C4-2B (cell line): ENCODE data around the gene PEX16.

ENCODE experiments used
- ZFX ChIP-seq: fragments of 450-650 bp; IDR thresholded peaks from 2 replicates; pipeline ENCODE4 v1.6.1; 2017
- TF ChIP-seq, protein P1 (sequence below): fragments of 450-650 bp; conservative IDR thresholded peaks from 2 replicates; pipeline ENCODE4 v1.5.1; 2017; ENCODE audit warnings: mild to moderate bottlenecking

DNA sequence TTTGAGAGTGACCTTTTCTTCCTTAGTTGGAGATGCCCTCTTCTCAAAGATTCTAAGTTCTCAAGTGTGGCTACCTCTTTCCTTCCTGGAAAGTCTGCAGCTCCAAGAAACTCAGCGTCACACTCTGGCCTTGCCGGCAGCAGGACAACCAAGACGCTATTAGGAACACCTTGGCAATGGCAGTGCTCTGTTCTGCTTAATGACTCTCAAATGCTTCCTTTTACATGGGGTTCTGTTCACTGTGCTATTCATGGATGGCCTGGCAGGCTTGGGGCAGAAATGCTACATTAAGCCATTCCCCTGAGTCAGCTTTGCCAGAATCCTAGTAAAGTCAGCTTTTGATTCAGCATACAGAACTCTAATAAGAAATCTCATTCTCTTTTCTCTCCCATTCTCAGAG lies 30.7 kb upstream of the PEX16 start:
- TF ChIP-seq, protein P1, sequence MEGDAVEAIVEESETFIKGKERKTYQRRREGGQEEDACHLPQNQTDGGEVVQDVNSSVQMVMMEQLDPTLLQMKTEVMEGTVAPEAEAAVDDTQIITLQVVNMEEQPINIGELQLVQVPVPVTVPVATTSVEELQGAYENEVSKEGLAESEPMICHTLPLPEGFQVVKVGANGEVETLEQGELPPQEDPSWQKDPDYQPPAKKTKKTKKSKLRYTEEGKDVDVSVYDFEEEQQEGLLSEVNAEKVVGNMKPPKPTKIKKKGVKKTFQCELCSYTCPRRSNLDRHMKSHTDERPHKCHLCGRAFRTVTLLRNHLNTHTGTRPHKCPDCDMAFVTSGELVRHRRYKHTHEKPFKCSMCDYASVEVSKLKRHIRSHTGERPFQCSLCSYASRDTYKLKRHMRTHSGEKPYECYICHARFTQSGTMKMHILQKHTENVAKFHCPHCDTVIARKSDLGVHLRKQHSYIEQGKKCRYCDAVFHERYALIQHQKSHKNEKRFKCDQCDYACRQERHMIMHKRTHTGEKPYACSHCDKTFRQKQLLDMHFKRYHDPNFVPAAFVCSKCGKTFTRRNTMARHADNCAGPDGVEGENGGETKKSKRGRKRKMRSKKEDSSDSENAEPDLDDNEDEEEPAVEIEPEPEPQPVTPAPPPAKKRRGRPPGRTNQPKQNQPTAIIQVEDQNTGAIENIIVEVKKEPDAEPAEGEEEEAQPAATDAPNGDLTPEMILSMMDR, result no peak
- no peak for TF ChIP-seq ZFX
